ENCODE measurements around the gene PRC1.

GRCh38 chr15:91039996-91040395 is 45.7 kb upstream of the PRC1 start:
- no peak for TF ChIP-seq CTCF (IDR thresholded peaks at IDR 0.05; ENCODE audit: low read length)
- TF ChIP-seq EZH2 (IDR thresholded peaks at IDR 0.05; ENCODE audit: borderline replicate concordance, low read length) = no peak
